ENCODE results near the gene RAC2.

GRCh38 chr22:37214731-37215030, 29.4 kb downstream of the RAC2 start:
- no peak for TF ChIP-seq CTCF (IDR thresholded peaks at IDR 0.05)
- no peak for TF ChIP-seq EP300 (IDR thresholded peaks at IDR 0.05)
- no peak for TF ChIP-seq POLR2A (IDR thresholded peaks at IDR 0.05)
